Cardiac fibroblast (primary cell): ENCODE measurements around the gene FH.
A peak's percentile ranks its signal among the peaks of the same experiment; 100 is the strongest.

ENCODE experiments used
- DNase-seq, 2 donors: peaks; one replicate each; pipeline versions ENCODE4 v3.0.0 to v3.0.0-alpha.2; 2010; ENCODE audit warnings: low read depth in 2 of 2
- H3K4me3 ChIP-seq, 2 donors: replicated peaks in 1 of 2; 1 replicate in 1 of 2; 2 replicates in 1 of 2; pipeline ENCODE4 v1.5.1; 2011; ENCODE audit warnings: low read depth in 2 of 2, low read length in 2 of 2, mild to moderate bottlenecking in 2 of 2, moderate library complexity in 1 of 2
- TF ChIP-seq, protein P1 (sequence below): IDR thresholded peaks from one replicate; pipeline ENCODE4 v1.5.1; 2011; ENCODE audit warnings: low read depth, mild to moderate bottlenecking, low read length, inconsistent platforms

The FH gene

DNA sequence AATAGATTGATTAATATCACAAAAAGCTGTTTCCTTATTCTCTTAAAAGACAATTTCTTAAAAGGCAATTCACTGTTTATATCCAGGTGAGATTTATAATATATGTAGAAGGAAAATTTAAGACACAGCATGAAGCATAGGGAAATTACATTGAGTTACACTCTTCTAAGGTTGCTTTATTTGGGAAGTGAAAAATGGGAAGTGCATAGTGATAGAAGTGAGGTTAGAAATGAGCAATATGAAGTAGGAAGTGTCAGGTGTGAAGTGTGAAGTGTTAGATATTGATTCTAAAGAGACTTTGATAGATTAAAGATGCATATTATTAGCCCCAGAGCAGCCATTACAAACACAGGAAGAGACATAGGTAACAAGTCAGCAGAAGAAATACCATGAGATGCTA, 40.3 kb downstream of the FH start:
- TF ChIP-seq, protein P1, sequence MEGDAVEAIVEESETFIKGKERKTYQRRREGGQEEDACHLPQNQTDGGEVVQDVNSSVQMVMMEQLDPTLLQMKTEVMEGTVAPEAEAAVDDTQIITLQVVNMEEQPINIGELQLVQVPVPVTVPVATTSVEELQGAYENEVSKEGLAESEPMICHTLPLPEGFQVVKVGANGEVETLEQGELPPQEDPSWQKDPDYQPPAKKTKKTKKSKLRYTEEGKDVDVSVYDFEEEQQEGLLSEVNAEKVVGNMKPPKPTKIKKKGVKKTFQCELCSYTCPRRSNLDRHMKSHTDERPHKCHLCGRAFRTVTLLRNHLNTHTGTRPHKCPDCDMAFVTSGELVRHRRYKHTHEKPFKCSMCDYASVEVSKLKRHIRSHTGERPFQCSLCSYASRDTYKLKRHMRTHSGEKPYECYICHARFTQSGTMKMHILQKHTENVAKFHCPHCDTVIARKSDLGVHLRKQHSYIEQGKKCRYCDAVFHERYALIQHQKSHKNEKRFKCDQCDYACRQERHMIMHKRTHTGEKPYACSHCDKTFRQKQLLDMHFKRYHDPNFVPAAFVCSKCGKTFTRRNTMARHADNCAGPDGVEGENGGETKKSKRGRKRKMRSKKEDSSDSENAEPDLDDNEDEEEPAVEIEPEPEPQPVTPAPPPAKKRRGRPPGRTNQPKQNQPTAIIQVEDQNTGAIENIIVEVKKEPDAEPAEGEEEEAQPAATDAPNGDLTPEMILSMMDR: no peak
- H3K4me3 ChIP-seq: no peak overlapping the region
- no peak for DNase-seq

DNA sequence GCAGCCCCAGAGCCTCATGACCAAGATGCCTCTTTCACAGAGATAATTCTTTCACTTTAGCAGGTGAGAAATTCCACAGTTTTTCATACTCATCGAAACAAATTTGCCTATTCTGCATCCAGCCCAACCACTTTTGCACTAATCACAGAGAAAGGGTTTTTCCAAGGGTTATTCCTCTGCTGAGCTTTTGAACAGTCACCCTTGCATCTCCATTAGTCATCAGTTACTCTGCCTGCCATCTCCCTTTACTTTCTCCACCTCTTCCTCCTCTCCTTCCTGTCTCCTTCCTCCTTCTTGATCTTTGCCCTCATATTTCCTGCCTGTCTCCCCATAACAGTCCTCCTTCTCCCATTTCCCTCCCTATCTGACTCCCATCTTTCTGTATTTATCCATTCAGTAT, 43.9 kb downstream of the FH start:
- TF ChIP-seq, protein P1: no peak
- no peak overlapping the region for H3K4me3 ChIP-seq
- peak in 1 of 2 donors; percentile 67 for DNase-seq

DNA sequence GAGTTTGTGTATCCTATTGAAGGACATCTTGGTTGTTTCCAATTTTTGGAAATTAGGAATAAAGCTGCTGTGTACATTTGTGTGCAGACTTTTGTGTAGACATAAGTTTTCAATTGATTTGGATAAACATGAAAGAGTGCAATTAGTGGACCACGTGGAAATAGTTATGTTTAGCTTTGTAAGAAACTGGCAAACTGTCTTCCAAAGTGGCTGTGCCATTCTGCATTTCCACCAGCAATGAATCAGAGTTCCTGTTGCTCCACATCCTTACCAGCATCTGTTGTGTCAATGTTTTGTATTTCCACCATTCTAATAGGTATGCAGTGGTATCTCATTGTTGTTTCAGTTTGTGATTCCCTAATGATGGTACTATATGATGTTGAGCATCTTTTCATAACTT, 46.5 kb downstream of the FH start:
- peak in 1 of 2 donors; percentile 13 for DNase-seq
- TF ChIP-seq, protein P1: no peak
- no peak overlapping the region for H3K4me3 ChIP-seq

DNA sequence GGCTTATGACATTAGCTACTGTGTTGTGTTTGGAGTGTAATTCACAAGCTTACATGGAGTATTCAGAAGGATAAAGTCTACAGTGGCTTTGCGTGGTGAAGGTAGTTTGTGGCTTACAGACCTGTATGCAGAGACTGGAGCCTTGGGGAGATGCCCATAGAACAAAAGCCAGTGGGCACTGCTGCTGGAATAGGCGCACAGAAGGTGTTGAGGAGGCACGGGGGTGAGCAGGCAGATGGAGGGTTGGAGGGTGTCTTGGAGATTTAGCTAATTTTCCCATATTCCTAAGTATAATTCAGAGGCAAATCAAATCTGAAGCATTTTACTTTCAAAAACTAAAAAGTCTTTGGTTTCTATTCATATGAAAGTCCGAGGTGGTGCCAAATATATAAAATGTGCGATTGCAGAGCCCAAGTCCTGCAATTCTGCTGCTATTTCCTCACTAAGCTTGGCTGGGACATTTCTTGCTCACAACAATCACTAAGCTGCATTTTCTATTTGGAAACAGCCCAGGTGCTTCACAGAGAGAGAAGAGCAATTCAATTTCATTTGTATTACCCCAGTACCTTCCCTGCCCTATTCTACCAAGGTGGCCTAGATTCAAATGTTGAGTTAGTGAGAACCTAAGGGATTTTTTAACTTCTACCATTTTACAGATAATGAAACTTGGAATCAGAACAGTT, 48.5 kb downstream of the FH start:
- H3K4me3 ChIP-seq: no peak overlapping the region
- DNase-seq: no peak
- TF ChIP-seq, protein P1: no peak

DNA sequence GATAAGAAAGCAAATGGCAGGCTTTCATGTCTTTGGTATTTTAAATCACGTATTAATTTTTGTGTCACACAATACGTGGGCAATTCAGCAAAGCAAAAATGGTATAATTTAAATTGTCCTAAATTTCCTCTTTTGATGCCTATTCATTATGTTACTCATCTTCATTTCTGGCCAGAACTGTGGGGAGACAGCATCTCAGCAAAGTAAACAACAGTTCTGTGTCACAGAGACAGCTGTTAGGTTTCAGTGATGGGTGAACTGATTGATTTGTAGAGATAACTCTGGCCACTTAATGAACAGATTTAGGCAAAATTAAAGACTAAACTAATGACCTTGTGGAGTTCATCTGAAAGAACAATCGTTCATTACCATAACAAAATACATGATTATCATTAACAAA, 49.2 kb downstream of the FH start:
- DNase-seq: peak in 1 of 2 donors; percentile 13
- TF ChIP-seq, protein P1: no peak

DNA sequence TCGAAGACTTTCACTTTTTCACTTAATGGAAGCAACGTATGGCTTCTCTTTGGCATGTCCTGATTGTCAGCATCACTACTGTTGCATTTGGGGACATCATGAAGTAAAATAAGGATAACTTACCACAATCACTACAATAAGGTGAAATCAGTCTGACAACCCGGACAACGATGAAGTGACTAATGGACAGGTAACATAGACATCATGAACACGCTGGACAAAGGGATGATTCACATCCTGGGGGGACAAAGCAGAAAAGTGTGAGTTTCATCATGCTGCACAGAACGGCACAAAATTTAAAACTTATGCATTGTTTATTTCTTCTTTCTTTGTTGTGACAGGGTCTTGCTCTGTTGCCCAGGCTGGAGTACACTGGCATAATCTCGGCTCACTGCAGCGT, 53.9 kb downstream of the FH start:
- no peak overlapping the region for H3K4me3 ChIP-seq
- peak in 1 of 2 donors; percentile 20 for DNase-seq
- TF ChIP-seq, protein P1: no peak

More for the DNA sequence above, 49.2 kb downstream of the FH start:
- no peak overlapping the region for H3K4me3 ChIP-seq

DNA sequence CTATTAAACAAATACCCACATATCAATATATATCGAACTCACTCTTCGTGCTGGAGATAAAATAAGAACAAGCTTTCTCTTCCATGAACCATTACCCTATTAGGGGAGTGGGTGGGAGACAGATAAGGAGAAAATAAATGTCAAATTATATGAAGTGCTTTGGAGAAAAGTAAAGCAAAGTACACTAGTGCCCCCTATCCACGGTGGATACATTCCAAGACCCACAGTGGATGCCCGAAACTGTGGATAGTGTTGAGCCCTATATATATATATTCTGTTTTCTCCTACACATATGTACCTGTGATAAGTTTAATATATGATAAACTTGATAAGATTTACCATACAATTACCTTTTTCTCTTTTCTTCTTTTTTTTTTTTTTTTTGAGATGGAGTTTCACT, 54.6 kb downstream of the FH start:
- H3K4me3 ChIP-seq: no peak overlapping the region

More for the DNA sequence above, 54.6 kb downstream of the FH start:
- DNase-seq: no peak
- TF ChIP-seq, protein P1: no peak
